BE2C (cell line): Measurements from ENCODE around the gene MYCN.
"Not testable (repeated sequence)": the region's sequence is repeated elsewhere in the genome, so short reads cannot be mapped to it uniquely, and the experiment has no call there.

ENCODE experiments used
- DNase-seq: peaks from one replicate; pipeline ENCODE4 v3.0.0-alpha.2; 2020
- H3K27me3 ChIP-seq: fragments of 250-450 bp; sonication (Bioruptor Pico); 2 replicates; pipeline ENCODE4 v1.5.1; 2020; ENCODE audit warnings: mild to moderate bottlenecking
- H3K36me3 ChIP-seq: fragments of 250-450 bp; sonication (Bioruptor Pico); 2 replicates; pipeline ENCODE4 v1.5.1; 2020; ENCODE audit warnings: mild to moderate bottlenecking
- H3K4me1 ChIP-seq: fragments of 250-450 bp; sonication (Bioruptor Pico); 2 replicates; pipeline ENCODE4 v1.5.1; 2020
- H3K4me3 ChIP-seq: 2 replicates; pipeline ENCODE4 v1.5.1; 2011; ENCODE audit warnings: low read depth, low read length
- H3K9me3 ChIP-seq: fragments of 250-450 bp; sonication (Bioruptor Pico); 2 replicates; pipeline ENCODE4 v1.5.1; 2020
- TF ChIP-seq, protein P1 (sequence below): IDR thresholded peaks from 2 replicates; pipeline ENCODE4 v1.5.1; 2012; ENCODE audit warnings: mild to moderate bottlenecking, low read depth, low read length

MYCN gene

DNA sequence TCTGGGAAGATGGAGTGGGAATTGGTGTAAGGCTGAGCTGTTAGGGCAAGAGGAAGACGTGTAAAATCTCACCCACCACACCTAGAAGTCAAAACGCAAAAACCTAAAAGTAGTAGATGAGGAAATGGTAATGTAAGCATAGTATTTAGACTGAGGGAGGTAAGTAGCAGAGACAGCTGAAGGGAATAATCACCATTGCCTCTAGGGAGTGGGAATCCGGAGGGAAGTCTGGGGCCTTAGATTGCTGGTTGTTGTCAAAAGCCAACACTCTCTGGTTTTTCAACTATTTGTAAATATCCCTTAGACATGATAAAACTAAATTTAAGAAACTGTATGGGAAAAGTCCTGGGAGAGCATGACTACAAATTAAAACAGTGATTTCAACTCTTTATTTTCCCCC, 28.7 kb upstream of the MYCN start:
- TF ChIP-seq, protein P1, sequence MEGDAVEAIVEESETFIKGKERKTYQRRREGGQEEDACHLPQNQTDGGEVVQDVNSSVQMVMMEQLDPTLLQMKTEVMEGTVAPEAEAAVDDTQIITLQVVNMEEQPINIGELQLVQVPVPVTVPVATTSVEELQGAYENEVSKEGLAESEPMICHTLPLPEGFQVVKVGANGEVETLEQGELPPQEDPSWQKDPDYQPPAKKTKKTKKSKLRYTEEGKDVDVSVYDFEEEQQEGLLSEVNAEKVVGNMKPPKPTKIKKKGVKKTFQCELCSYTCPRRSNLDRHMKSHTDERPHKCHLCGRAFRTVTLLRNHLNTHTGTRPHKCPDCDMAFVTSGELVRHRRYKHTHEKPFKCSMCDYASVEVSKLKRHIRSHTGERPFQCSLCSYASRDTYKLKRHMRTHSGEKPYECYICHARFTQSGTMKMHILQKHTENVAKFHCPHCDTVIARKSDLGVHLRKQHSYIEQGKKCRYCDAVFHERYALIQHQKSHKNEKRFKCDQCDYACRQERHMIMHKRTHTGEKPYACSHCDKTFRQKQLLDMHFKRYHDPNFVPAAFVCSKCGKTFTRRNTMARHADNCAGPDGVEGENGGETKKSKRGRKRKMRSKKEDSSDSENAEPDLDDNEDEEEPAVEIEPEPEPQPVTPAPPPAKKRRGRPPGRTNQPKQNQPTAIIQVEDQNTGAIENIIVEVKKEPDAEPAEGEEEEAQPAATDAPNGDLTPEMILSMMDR, result no peak
- Histone ChIP-seq H3K4me1 (no peaks in the 10 kb centered on the region), H3K9me3 (no peaks in the 10 kb centered on the region), H3K27me3 (no peaks in the 10 kb centered on the region), H3K4me3 (no peak overlapping the region), H3K36me3 (no peaks in the 10 kb centered on the region)
- DNase-seq, result no peak

DNA sequence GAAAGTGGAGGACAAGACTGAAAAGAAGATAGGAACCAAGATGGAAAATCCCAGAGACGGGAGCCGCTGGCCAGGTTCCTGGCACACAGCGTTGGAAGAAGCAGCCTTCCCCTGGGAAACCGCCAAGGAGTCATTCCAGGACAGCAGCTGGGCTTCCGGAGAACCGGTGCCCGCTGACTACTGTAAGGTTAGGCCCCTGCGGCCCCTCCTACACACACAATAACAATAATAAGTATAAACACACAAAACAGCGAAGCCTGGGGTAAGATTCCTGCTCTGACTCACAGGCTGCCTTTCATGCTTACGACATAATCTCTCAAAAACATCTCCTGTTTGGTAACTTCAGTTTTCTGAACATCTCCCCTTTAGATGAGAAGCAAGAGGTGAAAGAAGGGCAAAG, 28.1 kb upstream of the MYCN start:
- peak; percentile 58 for DNase-seq
- no peak overlapping the region for H3K4me3 ChIP-seq
- TF ChIP-seq, protein P1, result no peak

DNA sequence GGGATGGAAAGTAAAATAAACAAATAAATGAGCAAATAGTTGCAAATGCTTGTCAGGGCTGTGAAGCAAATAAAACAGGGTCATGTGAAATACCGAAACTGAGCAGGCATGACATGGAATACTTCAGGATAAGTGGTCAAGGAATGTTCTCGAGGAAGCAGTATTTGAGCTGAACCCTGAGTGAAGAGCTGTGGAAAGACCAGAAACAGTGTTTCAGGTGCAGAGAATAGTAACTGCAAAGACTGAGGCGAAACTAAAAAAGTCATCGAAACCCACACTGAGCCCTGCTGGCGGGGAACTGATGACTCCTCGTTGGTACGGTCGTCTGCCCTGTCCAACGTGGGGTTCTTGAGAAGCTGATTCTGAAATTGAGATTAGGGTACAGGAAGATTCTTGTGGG, 27.2 kb upstream of the MYCN start:
- Histone ChIP-seq H3K4me3 (no peak overlapping the region), H3K27me3 (no peaks in the 10 kb centered on the region), H3K9me3 (no peaks in the 10 kb centered on the region), H3K4me1 (no peaks in the 10 kb centered on the region), H3K36me3 (no peaks in the 10 kb centered on the region)
- no peak for DNase-seq
- TF ChIP-seq, protein P1, result no peak

More for the DNA sequence above, 28.1 kb upstream of the MYCN start:
- no peaks in the 10 kb centered on the region for H3K9me3 ChIP-seq
- H3K4me1 ChIP-seq, result no peaks in the 10 kb centered on the region
- H3K36me3 ChIP-seq, result no peaks in the 10 kb centered on the region
- H3K27me3 ChIP-seq, result no peaks in the 10 kb centered on the region

DNA sequence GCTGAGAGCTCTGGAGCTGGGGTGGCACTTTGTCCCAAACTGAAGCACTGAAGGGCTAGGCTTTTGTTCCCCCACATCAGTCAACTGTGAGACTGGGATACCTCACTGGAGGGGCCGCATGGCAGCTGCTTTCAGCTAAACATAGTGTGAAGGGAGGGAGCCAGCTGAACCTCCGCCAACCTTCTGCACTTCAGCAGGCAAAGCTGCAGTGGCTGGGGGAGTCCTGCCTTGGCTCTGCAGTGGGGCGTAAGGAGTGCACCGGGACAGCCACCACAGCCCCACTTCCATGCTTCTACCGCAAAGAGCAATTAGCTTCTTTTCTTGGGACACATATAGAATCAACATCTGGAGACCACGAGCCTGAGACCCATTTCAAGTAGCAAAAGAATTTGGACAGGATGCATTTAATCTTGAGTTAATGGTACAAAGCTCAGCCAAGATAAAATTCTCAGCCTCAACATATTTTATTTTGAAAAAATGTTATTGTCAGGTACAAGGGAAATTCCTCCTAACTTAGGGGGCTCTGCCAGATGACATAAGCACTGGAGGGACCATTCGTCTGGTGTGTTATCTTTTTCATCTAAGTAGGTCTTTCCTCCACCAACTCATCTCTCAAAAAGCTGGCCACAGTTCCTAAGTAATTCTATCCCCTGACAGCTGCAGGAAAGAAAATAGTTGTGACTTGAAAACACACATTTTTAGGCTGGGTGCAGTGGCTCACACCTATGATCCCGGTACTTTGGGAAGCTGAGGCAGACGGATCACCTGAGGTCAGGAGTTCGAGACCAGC, 25.6 kb upstream of the MYCN start:
- TF ChIP-seq, protein P1, result no peak
- H3K4me1 ChIP-seq, result peaks cover 2% of the 10 kb centered on the region; the same call in 1 of the 2 replicates
- DNase-seq, result no peak
- H3K4me3 ChIP-seq, result no peak overlapping the region
- no peaks in the 10 kb centered on the region for H3K27me3 ChIP-seq
- no peaks in the 10 kb centered on the region for H3K9me3 ChIP-seq
- H3K36me3 ChIP-seq, result no peaks in the 10 kb centered on the region

DNA sequence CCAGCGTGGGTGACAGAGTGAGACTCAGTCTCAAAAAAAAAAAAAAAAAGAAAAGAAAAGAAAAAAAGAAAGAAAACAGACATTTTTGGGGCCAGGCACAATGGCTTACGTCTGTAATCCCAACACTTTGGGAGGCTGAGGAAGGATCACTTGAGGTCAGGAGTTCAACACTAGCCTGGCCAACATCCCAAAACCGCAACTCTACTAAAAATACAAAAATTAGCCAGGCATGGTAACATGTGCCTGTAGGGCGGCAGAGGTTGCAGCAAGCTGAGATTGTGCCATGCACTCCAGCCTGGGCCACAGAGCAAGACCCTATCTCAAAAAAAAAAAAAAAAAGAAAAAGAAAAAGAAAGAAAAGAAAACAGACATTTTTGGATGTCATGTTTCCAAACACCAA, 24.8 kb upstream of the MYCN start:
- not testable (repeated sequence) for H3K4me3 ChIP-seq, DNase-seq, H3K36me3 ChIP-seq, H3K9me3 ChIP-seq, H3K4me1 ChIP-seq, H3K27me3 ChIP-seq

DNA sequence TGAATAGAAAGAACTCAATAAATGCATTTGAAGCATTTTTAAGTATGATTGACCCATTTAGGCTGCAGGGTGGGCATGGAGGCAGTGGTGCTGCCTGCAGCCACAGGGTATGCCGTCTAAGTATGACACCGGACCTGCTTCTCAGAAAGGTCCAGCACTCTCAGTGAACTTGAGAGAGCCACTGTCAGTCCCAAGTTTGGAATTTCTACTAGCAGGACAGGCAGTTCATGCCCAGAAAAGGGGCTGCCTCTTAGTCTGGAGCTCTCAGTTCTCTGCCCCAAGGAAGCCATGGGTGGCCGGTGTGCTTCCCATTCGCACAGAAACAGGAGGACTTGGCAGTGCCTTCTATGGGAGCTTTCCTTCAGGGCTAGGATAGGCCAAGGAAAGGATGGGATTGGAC, 24.0 kb upstream of the MYCN start:
- H3K36me3 ChIP-seq, result no peaks in the 10 kb centered on the region
- no peak for DNase-seq
- H3K4me1 ChIP-seq, result peaks cover 3% of the 10 kb centered on the region; the same call in 1 of the 2 replicates
- TF ChIP-seq, protein P1, result no peak
- H3K27me3 ChIP-seq, result no peaks in the 10 kb centered on the region
- H3K4me3 ChIP-seq, result no peak overlapping the region
- H3K9me3 ChIP-seq, result no peaks in the 10 kb centered on the region
